GM12878 (cell line): ENCODE measurements around the gene PROB1.
A peak's percentile ranks its signal among the peaks of the same experiment; 100 is the strongest.

ENCODE experiments used
- BCLAF1 ChIP-seq: fragments of 450-650 bp; IDR thresholded peaks from 2 replicates; pipeline ENCODE4 v1.6.1; 2017; ENCODE audit warnings: antibody characterized with exemption, mild to moderate bottlenecking, moderate library complexity
- CEBPB ChIP-seq, 2 experiments: fragments of 150-350 bp in 1 of 2; IDR thresholded peaks; 2 replicates each; pipeline ENCODE4 v1.6.1; 2012 to 2014; ENCODE audit warnings: low read depth in 2 of 2, low read length in 2 of 2, borderline replicate concordance in 1 of 2, inconsistent platforms in 1 of 2
- CREB1 ChIP-seq: IDR thresholded peaks from 2 replicates; pipeline ENCODE4 v1.6.1; 2012; ENCODE audit warnings: low read depth, mild to moderate bottlenecking, inconsistent platforms
- LARP7 ChIP-seq: fragments of 450-650 bp; IDR thresholded peaks from 2 replicates; pipeline ENCODE4 v1.6.1; 2017; ENCODE audit warnings: mild to moderate bottlenecking
- SPI1 ChIP-seq: IDR thresholded peaks from 2 replicates; pipeline ENCODE4 v1.6.1; 2011; ENCODE audit warnings: low read depth, mild to moderate bottlenecking, low read length, moderate library complexity, borderline replicate concordance; ENCODE audit not compliant: insufficient read depth
- TF ChIP-seq, protein P1 (sequence below): IDR thresholded peaks from 2 replicates; pipeline ENCODE4 v1.6.1; 2011; ENCODE audit warnings: mild to moderate bottlenecking, low read depth, low read length, moderate library complexity; ENCODE audit not compliant: insufficient replicate concordance

DNA sequence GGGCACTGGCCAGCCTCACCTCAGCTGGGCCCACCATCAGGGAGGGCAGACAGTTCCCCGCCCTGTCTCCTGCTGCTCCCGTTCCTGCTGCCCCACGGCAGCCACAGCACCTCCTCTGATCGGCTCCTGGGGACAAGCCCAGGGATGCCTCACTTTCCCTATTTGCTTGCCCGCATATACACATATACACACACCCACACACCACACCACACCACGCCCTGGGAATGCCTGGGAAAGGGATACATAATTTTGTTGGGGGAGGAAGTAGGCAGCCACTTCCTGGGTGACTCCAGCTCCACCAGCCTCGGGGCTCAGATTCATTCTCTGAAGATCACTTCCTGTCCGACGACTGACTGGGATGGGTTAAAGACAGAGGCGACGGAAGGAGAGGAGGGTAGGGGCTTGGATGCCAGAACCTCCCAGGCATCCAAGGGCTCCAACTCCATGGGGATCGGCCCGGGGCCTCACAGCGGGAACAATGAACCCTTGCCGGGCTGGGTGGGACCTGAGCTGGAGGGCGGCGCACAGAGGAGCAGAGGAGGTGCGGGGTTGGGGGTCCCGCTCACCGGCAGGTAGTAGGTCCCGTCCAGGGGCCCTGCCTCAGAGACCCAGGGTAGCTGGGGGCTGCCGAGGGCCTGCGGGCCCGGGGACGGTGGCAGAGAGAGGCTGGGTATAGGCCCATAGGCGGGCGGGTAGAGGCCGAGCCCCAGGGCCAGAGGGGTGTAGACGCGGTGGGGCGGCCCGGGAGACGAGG is 3.2 kb downstream of the PROB1 start:
- TF ChIP-seq SPI1 (peak; percentile 66; the same call in 1 of the 2 replicates), CEBPB (IDR thresholded peaks at IDR 0.05; ENCODE audit: borderline replicate concordance in 1 of 2, low read depth in 2 of 2, low read length in 2 of 2) (no peak), BCLAF1 (no peak), LARP7 (no peak; the same call in 1 of the 2 replicates), CREB1 (no peak)
- TF ChIP-seq, protein P1, sequence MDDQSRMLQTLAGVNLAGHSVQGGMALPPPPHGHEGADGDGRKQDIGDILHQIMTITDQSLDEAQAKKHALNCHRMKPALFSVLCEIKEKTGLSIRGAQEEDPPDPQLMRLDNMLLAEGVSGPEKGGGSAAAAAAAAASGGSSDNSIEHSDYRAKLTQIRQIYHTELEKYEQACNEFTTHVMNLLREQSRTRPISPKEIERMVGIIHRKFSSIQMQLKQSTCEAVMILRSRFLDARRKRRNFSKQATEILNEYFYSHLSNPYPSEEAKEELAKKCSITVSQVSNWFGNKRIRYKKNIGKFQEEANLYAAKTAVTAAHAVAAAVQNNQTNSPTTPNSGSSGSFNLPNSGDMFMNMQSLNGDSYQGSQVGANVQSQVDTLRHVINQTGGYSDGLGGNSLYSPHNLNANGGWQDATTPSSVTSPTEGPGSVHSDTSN: no peak
